Measurements from ENCODE around the gene LRP2. TPM values are rescaled to one million over a fixed set of nuclear protein-coding genes. Genes with fewer than 3 reads are reported as not detected.

The LRP2 gene
- total RNA-seq, 4 donors from 2014 or later = 154 to 310 (median 184) TPM

- Histone ChIP-seq H3K36me3 (no peaks in the 10 kb centered on the region), H3K9me3 (no peaks in the 10 kb centered on the region), H3K4me3 (replicated peaks in 1 of 3) (no peak overlapping the region), H3K27ac (no peak overlapping the region), H3K4me1 (peaks cover 3 to 15% of the 10 kb centered on the region in 2 donors), H3K27me3 (no peaks in the 10 kb centered on the region)
- DNase-seq = no peak
- intact Hi-C loops (cut with DNase I) = no loop called here
- TF ChIP-seq POLR2A (IDR thresholded peaks at IDR 0.05) = no peak
- TF ChIP-seq CTCF (IDR thresholded peaks at IDR 0.05) = no peak
- 30 to 40% methylated on average over 2 of the region's 2 CpGs for whole genome bisulfite sequencing, 2 donors
Observed at GRCh38 chr2:169116327-169116726, 246.0 kb downstream of the LRP2 start.

GRCh38 chr2:169114056-169114455 is 248.3 kb downstream of the LRP2 start:
- DNase-seq = no peak
- intact Hi-C loops (cut with DNase I) = no loop called here
- TF ChIP-seq CTCF (IDR thresholded peaks at IDR 0.05) = no peak
- no peak for TF ChIP-seq POLR2A (IDR thresholded peaks at IDR 0.05)
- no peaks in the 10 kb centered on the region for H3K27me3 ChIP-seq
- H3K27ac ChIP-seq = no peak overlapping the region
- no peak overlapping the region for H3K4me3 ChIP-seq (replicated peaks in 1 of 3)
- H3K36me3 ChIP-seq = no peaks in the 10 kb centered on the region
- 95 to 97% methylated on average over 4 of the region's 4 CpGs for WGBS, 2 donors
- peaks cover 3 to 7% of the 10 kb centered on the region in 2 donors for H3K4me1 ChIP-seq
- no peaks in the 10 kb centered on the region for H3K9me3 ChIP-seq

GRCh38 chr2:169112841-169113240 is 249.5 kb downstream of the LRP2 start:
- H3K36me3 ChIP-seq = no peaks in the 10 kb centered on the region
- no peaks in the 10 kb centered on the region for H3K4me1 ChIP-seq
- H3K27me3 ChIP-seq = no peaks in the 10 kb centered on the region
- H3K9me3 ChIP-seq = no peaks in the 10 kb centered on the region
- no peak overlapping the region for H3K4me3 ChIP-seq (replicated peaks in 1 of 3)
- no peak for DNase-seq
- no peak for TF ChIP-seq CTCF (IDR thresholded peaks at IDR 0.05)
- TF ChIP-seq POLR2A (IDR thresholded peaks at IDR 0.05) = no peak
- intact Hi-C loops (cut with DNase I) = no loop called here
- WGBS, 2 donors = 90 to 96% methylated on average over 6 of the region's 6 CpGs
- no peak overlapping the region for H3K27ac ChIP-seq

GRCh38 chr2:169110916-169111315 is 251.4 kb downstream of the LRP2 start:
- Histone ChIP-seq H3K27ac (no peak overlapping the region), H3K27me3 (no peaks in the 10 kb centered on the region), H3K9me3 (no peaks in the 10 kb centered on the region), H3K4me1 (no peaks in the 10 kb centered on the region), H3K36me3 (no peaks in the 10 kb centered on the region), H3K4me3 (replicated peaks in 1 of 3) (no peak overlapping the region)
- intact Hi-C loops (cut with DNase I) = loop anchor here (2.0 kb wide), 1 partner anchor 20 kb away; no protein-coding TSS in a partner anchor
- TF ChIP-seq CTCF (IDR thresholded peaks at IDR 0.05) (no peak), POLR2A (IDR thresholded peaks at IDR 0.05) (no peak)
- DNase-seq = no peak
- WGBS, 2 donors = 60 to 69% methylated on average over 18 of the region's 18 CpGs

- no peak overlapping the region for H3K4me3 ChIP-seq (replicated peaks in 1 of 3)
- no peak for TF ChIP-seq POLR2A (IDR thresholded peaks at IDR 0.05)
- no peak for TF ChIP-seq CTCF (IDR thresholded peaks at IDR 0.05)
- no peaks in the 10 kb centered on the region for H3K27me3 ChIP-seq
- WGBS, 2 donors = 74 to 78% methylated on average over 7 of the region's 7 CpGs
- H3K4me1 ChIP-seq = no peaks in the 10 kb centered on the region
- H3K27ac ChIP-seq = no peak overlapping the region
- intact Hi-C loops (cut with DNase I) = loop anchor here (2.0 kb wide), 1 partner anchor 20 kb away; no protein-coding TSS in a partner anchor
- DNase-seq = no peak
- H3K36me3 ChIP-seq = no peaks in the 10 kb centered on the region
- no peaks in the 10 kb centered on the region for H3K9me3 ChIP-seq
Observed at GRCh38 chr2:169110419-169110818, 251.9 kb downstream of the LRP2 start.

All from thyroid gland (tissue), 4 donors.